ENCODE results near the gene CAMK2A. TPM values are rescaled to one million over a fixed set of nuclear protein-coding genes. Genes with fewer than 3 reads are reported as not detected.
A peak's percentile ranks its signal among the peaks of the same experiment; 100 is the strongest.

Gene CAMK2A
- total RNA-seq, 1 donor from 2014 or later: 1.1 TPM

GRCh38 chr5:150179019-150179620 is 110.5 kb downstream of the CAMK2A start:
- no peaks in the 10 kb centered on the region for H3K9me3 Mint-ChIP-seq (ENCODE audit: unreplicated experiment)
- no peak overlapping the region for H3K4me3 Mint-ChIP-seq (ENCODE audit: unreplicated experiment)
- no peaks in the 10 kb centered on the region for H3K36me3 Mint-ChIP-seq (ENCODE audit: low read depth, unreplicated experiment)
- H3K27ac Mint-ChIP-seq (ENCODE audit: unreplicated experiment): no peak overlapping the region
- peaks cover 5% of the 10 kb centered on the region for H3K27me3 Mint-ChIP-seq (ENCODE audit: unreplicated experiment)
- no peak for DNase-seq (ENCODE audit: low spot score)
- peaks cover 12% of the 10 kb centered on the region for H3K4me1 Mint-ChIP-seq (ENCODE audit: unreplicated experiment)
- TF ChIP-seq, protein P1, sequence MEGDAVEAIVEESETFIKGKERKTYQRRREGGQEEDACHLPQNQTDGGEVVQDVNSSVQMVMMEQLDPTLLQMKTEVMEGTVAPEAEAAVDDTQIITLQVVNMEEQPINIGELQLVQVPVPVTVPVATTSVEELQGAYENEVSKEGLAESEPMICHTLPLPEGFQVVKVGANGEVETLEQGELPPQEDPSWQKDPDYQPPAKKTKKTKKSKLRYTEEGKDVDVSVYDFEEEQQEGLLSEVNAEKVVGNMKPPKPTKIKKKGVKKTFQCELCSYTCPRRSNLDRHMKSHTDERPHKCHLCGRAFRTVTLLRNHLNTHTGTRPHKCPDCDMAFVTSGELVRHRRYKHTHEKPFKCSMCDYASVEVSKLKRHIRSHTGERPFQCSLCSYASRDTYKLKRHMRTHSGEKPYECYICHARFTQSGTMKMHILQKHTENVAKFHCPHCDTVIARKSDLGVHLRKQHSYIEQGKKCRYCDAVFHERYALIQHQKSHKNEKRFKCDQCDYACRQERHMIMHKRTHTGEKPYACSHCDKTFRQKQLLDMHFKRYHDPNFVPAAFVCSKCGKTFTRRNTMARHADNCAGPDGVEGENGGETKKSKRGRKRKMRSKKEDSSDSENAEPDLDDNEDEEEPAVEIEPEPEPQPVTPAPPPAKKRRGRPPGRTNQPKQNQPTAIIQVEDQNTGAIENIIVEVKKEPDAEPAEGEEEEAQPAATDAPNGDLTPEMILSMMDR (IDR thresholded peaks at IDR 0.05; ENCODE audit: unreplicated experiment): no peak

DNA sequence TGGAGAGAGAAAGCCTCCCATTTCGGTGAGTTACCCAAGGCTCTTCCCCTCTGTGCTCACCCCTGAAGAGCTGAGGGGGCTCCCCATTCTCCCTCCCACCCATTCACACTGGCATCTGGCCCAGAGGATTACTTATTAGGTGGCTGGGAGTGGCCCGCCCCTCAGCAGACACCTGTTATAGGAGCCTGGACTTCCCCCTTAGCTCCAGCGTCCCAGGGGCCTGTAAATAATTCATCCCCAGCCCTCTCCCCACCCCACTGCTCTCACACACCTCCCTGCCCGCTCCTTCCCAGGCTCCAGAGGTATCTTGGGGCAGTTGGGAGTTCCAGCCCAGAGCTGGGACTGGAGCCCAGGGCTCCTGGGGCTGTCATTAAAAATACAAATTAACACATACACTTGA is 111.3 kb downstream of the CAMK2A start:
- Mint-ChIP-seq H3K9me3 (ENCODE audit: unreplicated experiment) (no peaks in the 10 kb centered on the region), H3K27me3 (ENCODE audit: unreplicated experiment) (peaks cover 9% of the 10 kb centered on the region), H3K4me1 (ENCODE audit: unreplicated experiment) (peaks cover 18% of the 10 kb centered on the region), H3K4me3 (ENCODE audit: unreplicated experiment) (no peak overlapping the region), H3K27ac (ENCODE audit: unreplicated experiment) (no peak overlapping the region), H3K36me3 (ENCODE audit: low read depth, unreplicated experiment) (no peaks in the 10 kb centered on the region)
- TF ChIP-seq, protein P1 (IDR thresholded peaks at IDR 0.05; ENCODE audit: unreplicated experiment): no peak
- no peak for DNase-seq (ENCODE audit: low spot score)

DNA sequence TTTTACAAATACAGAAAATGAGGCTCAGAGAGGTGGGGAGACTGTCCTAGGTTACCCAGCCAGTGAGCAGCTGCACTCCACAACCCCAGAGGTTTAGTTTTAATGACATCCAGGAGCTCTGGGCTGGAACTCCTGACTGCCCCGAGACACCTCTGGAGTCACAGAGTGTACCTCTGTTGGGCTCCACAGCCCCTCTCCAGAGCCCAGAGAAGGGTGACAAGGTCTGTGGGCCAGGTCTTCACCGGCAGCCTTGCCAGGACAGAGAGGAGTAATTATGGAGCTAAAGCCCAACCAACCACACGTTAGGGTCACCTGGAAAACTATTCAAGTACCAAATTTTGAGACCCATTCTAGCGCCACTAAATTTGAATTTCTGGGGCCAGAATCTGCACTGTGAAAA is 111.9 kb downstream of the CAMK2A start:
- no peaks in the 10 kb centered on the region for H3K36me3 Mint-ChIP-seq (ENCODE audit: low read depth, unreplicated experiment)
- H3K9me3 Mint-ChIP-seq (ENCODE audit: unreplicated experiment): no peaks in the 10 kb centered on the region
- peaks cover 20% of the 10 kb centered on the region for H3K4me1 Mint-ChIP-seq (ENCODE audit: unreplicated experiment)
- H3K4me3 Mint-ChIP-seq (ENCODE audit: unreplicated experiment): no peak overlapping the region
- H3K27me3 Mint-ChIP-seq (ENCODE audit: unreplicated experiment): peaks cover 9% of the 10 kb centered on the region
- TF ChIP-seq, protein P1 (IDR thresholded peaks at IDR 0.05; ENCODE audit: unreplicated experiment): no peak
- no peak overlapping the region for H3K27ac Mint-ChIP-seq (ENCODE audit: unreplicated experiment)
- no peak for DNase-seq (ENCODE audit: low spot score)

- no peaks in the 10 kb centered on the region for H3K36me3 Mint-ChIP-seq (ENCODE audit: low read depth, unreplicated experiment)
- no peak overlapping the region for H3K27ac Mint-ChIP-seq (ENCODE audit: unreplicated experiment)
- TF ChIP-seq, protein P1 (IDR thresholded peaks at IDR 0.05; ENCODE audit: unreplicated experiment): no peak
- H3K9me3 Mint-ChIP-seq (ENCODE audit: unreplicated experiment): no peaks in the 10 kb centered on the region
- no peak for DNase-seq (ENCODE audit: low spot score)
- H3K4me1 Mint-ChIP-seq (ENCODE audit: unreplicated experiment): peaks cover 20% of the 10 kb centered on the region
- no peak overlapping the region for H3K4me3 Mint-ChIP-seq (ENCODE audit: unreplicated experiment)
- H3K27me3 Mint-ChIP-seq (ENCODE audit: unreplicated experiment): peaks cover 10% of the 10 kb centered on the region
Observed at GRCh38 chr5:150176745-150177477, 112.7 kb downstream of the CAMK2A start.

DNA sequence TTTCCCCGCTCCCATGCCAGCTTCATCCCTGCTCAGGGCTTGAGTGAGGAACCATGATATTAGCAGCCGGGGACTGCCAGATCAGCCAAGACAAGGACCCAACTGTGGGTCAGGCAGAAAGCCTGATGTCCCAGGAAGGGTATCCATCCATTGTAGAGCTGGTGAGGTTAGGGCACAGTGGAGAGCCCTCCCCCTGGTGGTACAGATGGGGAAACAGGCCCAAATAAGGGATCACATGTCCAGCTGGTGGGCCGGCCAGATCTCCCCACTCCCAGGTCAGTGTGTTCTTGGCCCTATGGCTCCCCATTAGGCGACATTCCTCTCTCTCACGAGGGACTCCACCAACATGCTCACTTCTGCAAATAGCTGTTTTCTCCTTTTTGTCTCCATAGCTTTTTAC is 114.0 kb downstream of the CAMK2A start:
- Mint-ChIP-seq H3K27ac (ENCODE audit: unreplicated experiment) (no peak overlapping the region), H3K9me3 (ENCODE audit: unreplicated experiment) (no peaks in the 10 kb centered on the region), H3K27me3 (ENCODE audit: unreplicated experiment) (peaks cover 12% of the 10 kb centered on the region), H3K4me1 (ENCODE audit: unreplicated experiment) (peaks cover 15% of the 10 kb centered on the region), H3K4me3 (ENCODE audit: unreplicated experiment) (no peak overlapping the region), H3K36me3 (ENCODE audit: low read depth, unreplicated experiment) (no peaks in the 10 kb centered on the region)
- TF ChIP-seq, protein P1 (IDR thresholded peaks at IDR 0.05; ENCODE audit: unreplicated experiment): peak; percentile 48
- DNase-seq (ENCODE audit: low spot score): peak; percentile 56
